ENCODE data around the gene PELI2. TPM values are rescaled to one million over a fixed set of nuclear protein-coding genes. Genes with fewer than 3 reads are reported as not detected.
A peak's percentile ranks its signal among the peaks of the same experiment; 100 is the strongest.

The PELI2 gene
- total RNA-seq, 2 donors from 2014 or later: 1.1 to 2.4 TPM

- H3K27me3 Mint-ChIP-seq: peaks cover 7 to 8% of the 10 kb centered on the region in 2 donors
- no peak overlapping the region for H3K27ac Mint-ChIP-seq
- H3K9me3 Mint-ChIP-seq: no peaks in the 10 kb centered on the region
- H3K4me3 Mint-ChIP-seq: no peak overlapping the region
- no peak for ATAC-seq
- H3K36me3 Mint-ChIP-seq: no peaks in the 10 kb centered on the region
- no peaks in the 10 kb centered on the region for H3K4me1 Mint-ChIP-seq (ENCODE audit: low read depth in 2 of 2)
- no peak for DNase-seq (ENCODE audit: low spot score)
Measured at GRCh38 chr14:56102941-56103340, 15.3 kb upstream of the PELI2 start.

DNA sequence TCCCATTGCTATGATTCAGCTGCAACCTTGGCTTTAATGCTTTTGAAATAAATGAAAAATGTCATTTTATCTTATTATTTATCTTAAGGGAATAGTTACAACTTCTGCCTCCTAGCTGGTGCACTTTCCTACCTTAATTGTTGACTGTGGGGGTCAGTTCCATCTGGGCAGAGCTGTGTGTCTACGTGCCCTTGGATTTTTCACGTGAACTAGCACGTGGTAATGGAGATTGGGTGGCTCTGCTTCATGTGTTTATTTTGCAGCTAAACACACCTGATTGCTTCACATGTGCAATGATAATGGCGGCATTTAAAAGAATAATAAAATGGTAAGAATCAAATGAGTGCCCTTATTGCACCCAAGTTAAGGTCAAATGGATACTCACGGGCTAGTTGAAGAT lies 10.6 kb upstream of the PELI2 start:
- H3K4me1 Mint-ChIP-seq (ENCODE audit: low read depth in 2 of 2): no peaks in the 10 kb centered on the region
- H3K4me3 Mint-ChIP-seq: no peak overlapping the region
- H3K27me3 Mint-ChIP-seq: peaks cover 7 to 20% of the 10 kb centered on the region in 2 donors
- H3K36me3 Mint-ChIP-seq: no peaks in the 10 kb centered on the region
- H3K27ac Mint-ChIP-seq: no peak overlapping the region
- DNase-seq (ENCODE audit: low spot score): no peak
- no peaks in the 10 kb centered on the region for H3K9me3 Mint-ChIP-seq
- ATAC-seq: no peak

DNA sequence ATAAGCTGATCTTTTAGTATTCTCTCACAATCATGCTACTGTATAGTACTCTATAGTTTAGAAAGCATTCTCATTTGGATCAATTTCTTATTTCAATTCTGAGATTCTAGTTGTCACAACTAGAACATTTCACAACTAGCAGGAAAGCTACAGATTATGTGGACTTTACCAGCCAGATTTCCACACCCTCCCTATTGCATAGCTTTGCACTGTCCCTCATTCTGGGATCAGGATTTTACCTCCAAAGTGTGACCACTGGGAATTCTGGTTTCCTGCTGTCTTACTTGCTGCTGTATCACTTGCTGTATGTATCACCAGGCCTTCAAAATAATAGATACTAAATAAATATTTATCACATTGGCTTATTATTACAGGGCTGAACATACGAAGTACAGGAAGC lies 10.2 kb upstream of the PELI2 start:
- H3K27ac Mint-ChIP-seq: no peak overlapping the region
- ATAC-seq: no peak
- H3K36me3 Mint-ChIP-seq: no peaks in the 10 kb centered on the region
- no peaks in the 10 kb centered on the region for H3K9me3 Mint-ChIP-seq
- H3K27me3 Mint-ChIP-seq: peaks cover 7 to 23% of the 10 kb centered on the region in 2 donors
- no peak overlapping the region for H3K4me3 Mint-ChIP-seq
- DNase-seq (ENCODE audit: low spot score): no peak
- no peaks in the 10 kb centered on the region for H3K4me1 Mint-ChIP-seq (ENCODE audit: low read depth in 2 of 2)

DNA sequence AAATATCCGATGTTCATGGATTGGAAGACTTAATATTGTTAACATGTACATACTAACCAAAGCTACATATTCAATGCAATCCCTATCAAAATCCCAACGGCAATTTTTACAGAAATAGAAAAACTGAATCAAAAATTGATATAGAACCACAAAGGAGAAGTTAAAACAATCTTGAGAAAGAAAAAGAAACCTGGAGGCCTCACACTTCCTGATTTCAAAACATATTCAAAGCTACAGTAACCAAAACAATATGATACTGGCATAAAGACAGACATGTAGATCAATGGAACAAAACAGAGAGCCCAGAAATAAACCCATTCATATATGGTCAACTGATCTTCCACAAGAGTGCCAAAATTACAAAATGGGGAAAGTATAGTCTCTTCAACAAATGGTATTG lies 5.4 kb upstream of the PELI2 start:
- Mint-ChIP-seq H3K9me3 (no peaks in the 10 kb centered on the region), H3K4me3 (no peak overlapping the region)

GRCh38 chr14:56115334-56115870 lies 2.8 kb upstream of the PELI2 start:
- Mint-ChIP-seq H3K27me3 (peaks cover 7 to 39% of the 10 kb centered on the region in 2 donors), H3K4me3 (no peak overlapping the region), H3K27ac (peak overlapping the region in 1 of 2 donors; percentile 43)

More for the DNA sequence above, 5.4 kb upstream of the PELI2 start:
- Mint-ChIP-seq H3K27ac (no peak overlapping the region), H3K36me3 (no peaks in the 10 kb centered on the region), H3K4me1 (ENCODE audit: low read depth in 2 of 2) (peaks cover 7 to 12% of the 10 kb centered on the region in 2 donors), H3K27me3 (peaks cover 7 to 36% of the 10 kb centered on the region in 2 donors)
- DNase-seq (ENCODE audit: low spot score) (no peak), ATAC-seq (no peak)

GRCh38 chr14:56115976-56116893 lies 2.0 kb upstream of the PELI2 start:
- Mint-ChIP-seq H3K36me3 (no peaks in the 10 kb centered on the region), H3K27me3 (peaks cover 2 to 40% of the 10 kb centered on the region in 2 donors), H3K4me3 (peak overlapping the region; percentile 48), H3K4me1 (ENCODE audit: low read depth in 2 of 2) (peaks cover 23 to 29% of the 10 kb centered on the region in 2 donors), H3K27ac (peak overlapping the region in 1 of 2 donors; percentile 43), H3K9me3 (no peaks in the 10 kb centered on the region)
- no peak for ATAC-seq
- no peak for DNase-seq (ENCODE audit: low spot score)

More at GRCh38 chr14:56115334-56115870, 2.8 kb upstream of the PELI2 start:
- H3K36me3 Mint-ChIP-seq: no peaks in the 10 kb centered on the region
- no peaks in the 10 kb centered on the region for H3K9me3 Mint-ChIP-seq
- H3K4me1 Mint-ChIP-seq (ENCODE audit: low read depth in 2 of 2): peaks cover 19 to 24% of the 10 kb centered on the region in 2 donors
- no peak for DNase-seq (ENCODE audit: low spot score)
- no peak for ATAC-seq

- Mint-ChIP-seq H3K9me3 (no peaks in the 10 kb centered on the region), H3K4me3 (peak overlapping the region; percentile 92), H3K27ac (no peak overlapping the region), H3K36me3 (no peaks in the 10 kb centered on the region), H3K27me3 (peaks cover 3 to 20% of the 10 kb centered on the region in 2 donors), H3K4me1 (ENCODE audit: low read depth in 2 of 2) (peaks cover 29 to 31% of the 10 kb centered on the region in 2 donors)
- ATAC-seq: peak; percentile 55 to 66
- peak; percentile 76 for DNase-seq (ENCODE audit: low spot score)
Measured at GRCh38 chr14:56118611-56119181, 485 bp downstream of the PELI2 start.

DNA sequence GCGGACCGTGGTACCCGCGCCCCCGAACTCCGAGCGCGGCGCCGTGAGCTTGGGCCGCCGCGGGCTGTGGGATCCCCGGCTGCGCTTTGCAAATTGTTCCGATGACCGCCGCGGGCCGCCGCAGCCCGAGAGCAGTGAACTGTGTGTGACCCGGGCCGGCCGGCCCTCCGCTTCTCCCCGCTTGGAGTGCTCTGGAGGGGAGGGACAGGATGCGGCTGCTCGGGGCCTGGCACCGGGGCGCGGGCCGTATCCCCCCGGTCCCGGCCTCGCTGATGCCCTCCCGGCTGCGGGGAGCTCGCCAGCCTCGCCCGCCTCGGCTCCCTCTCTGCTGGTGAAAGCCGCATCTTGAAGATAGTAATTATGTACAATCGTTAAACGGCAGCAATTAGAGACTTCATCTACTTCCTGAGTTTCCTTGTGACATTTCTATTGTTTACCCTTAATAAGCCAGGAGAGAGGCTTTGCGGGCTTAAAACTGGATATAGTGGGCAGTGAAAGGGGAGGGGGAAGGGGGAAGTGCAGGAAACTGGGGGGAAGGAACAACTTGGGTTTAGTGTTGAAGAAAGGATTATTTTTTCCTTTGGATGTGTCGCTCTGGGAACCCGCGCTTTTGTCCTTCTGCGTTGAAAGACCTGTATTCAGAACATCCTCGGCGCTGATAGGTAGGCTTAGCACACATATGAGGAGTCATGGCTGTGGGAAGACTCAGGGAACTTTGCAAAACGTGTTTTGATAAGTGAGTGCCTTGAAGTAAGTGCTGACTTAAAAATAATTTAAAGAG lies 1.2 kb downstream of the PELI2 start:
- H3K27ac Mint-ChIP-seq: peak overlapping the region in 1 of 2 donors; percentile 3
- DNase-seq (ENCODE audit: low spot score): no peak
- peaks cover 3 to 14% of the 10 kb centered on the region in 2 donors for H3K27me3 Mint-ChIP-seq
- peak; percentile 51 to 62 for ATAC-seq
- no peaks in the 10 kb centered on the region for H3K9me3 Mint-ChIP-seq
- H3K4me3 Mint-ChIP-seq: peak overlapping the region; percentile 62
- H3K4me1 Mint-ChIP-seq (ENCODE audit: low read depth in 2 of 2): peaks cover 29 to 31% of the 10 kb centered on the region in 2 donors
- H3K36me3 Mint-ChIP-seq: no peaks in the 10 kb centered on the region

- no peaks in the 10 kb centered on the region for H3K36me3 Mint-ChIP-seq
- H3K27me3 Mint-ChIP-seq: peaks cover 3 to 14% of the 10 kb centered on the region in 2 donors
- no peak for ATAC-seq
- H3K27ac Mint-ChIP-seq: peak overlapping the region in 1 of 2 donors; percentile 3
- no peaks in the 10 kb centered on the region for H3K9me3 Mint-ChIP-seq
- H3K4me1 Mint-ChIP-seq (ENCODE audit: low read depth in 2 of 2): peaks cover 29 to 36% of the 10 kb centered on the region in 2 donors
- H3K4me3 Mint-ChIP-seq: peak overlapping the region; percentile 62
- DNase-seq (ENCODE audit: low spot score): no peak
Measured at GRCh38 chr14:56120091-56120691, 2.0 kb downstream of the PELI2 start.

- Mint-ChIP-seq H3K36me3 (no peaks in the 10 kb centered on the region), H3K4me3 (no peak overlapping the region), H3K27me3 (peaks cover 3 to 14% of the 10 kb centered on the region in 2 donors), H3K9me3 (no peaks in the 10 kb centered on the region), H3K4me1 (ENCODE audit: low read depth in 2 of 2) (peaks cover 21 to 32% of the 10 kb centered on the region in 2 donors), H3K27ac (peak overlapping the region in 1 of 2 donors; percentile 31)
- ATAC-seq: no peak
- DNase-seq (ENCODE audit: low spot score): no peak
Measured at GRCh38 chr14:56121816-56122215, 3.6 kb downstream of the PELI2 start.

- Mint-ChIP-seq H3K9me3 (no peaks in the 10 kb centered on the region), H3K4me1 (ENCODE audit: low read depth in 2 of 2) (peaks cover 21 to 34% of the 10 kb centered on the region in 2 donors), H3K4me3 (no peak overlapping the region), H3K27ac (no peak overlapping the region), H3K36me3 (no peaks in the 10 kb centered on the region), H3K27me3 (peaks cover 3 to 14% of the 10 kb centered on the region in 2 donors)
- no peak for DNase-seq (ENCODE audit: low spot score)
- ATAC-seq: no peak
Measured at GRCh38 chr14:56122301-56122700, 4.1 kb downstream of the PELI2 start.

DNA sequence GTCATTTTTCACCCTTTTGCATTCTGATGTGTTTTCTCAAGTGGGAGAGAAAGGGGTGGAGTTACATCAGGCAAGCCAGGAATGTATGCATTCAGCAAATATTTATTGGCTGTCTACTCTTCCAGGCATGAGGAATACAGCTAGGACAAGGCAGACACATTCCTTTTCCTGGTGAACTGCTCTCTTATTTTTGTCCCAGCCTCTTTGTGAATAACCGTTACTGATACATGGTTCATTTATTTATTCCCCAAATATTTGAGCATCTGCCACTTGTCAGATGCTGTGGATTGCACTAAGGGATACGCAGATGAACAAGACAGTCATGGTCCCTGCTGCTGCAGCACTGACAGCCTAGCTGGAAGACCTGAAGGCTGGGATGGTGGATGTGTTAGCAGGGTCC lies 6.1 kb downstream of the PELI2 start:
- Mint-ChIP-seq H3K36me3 (no peaks in the 10 kb centered on the region), H3K27ac (no peak overlapping the region), H3K4me3 (no peak overlapping the region), H3K9me3 (no peaks in the 10 kb centered on the region), H3K27me3 (peaks cover 3 to 14% of the 10 kb centered on the region in 2 donors), H3K4me1 (ENCODE audit: low read depth in 2 of 2) (peaks cover 15 to 37% of the 10 kb centered on the region in 2 donors)
- ATAC-seq (no peak), DNase-seq (ENCODE audit: low spot score) (no peak)

All from natural killer cell treated with Interleukin-12 subunit alpha and Interleukin-12 subunit beta and Interleukin-15 and Interleukin-18, amount 100 ng/mL, for 72 hours (primary cell).